HS-27A (cell line): ENCODE measurements around the gene SPINK7.
"Not testable (repeated sequence)": the region's sequence is repeated elsewhere in the genome, so short reads cannot be mapped to it uniquely, and the experiment has no call there.

Source experiments
- DNase-seq: peaks from one replicate; pipeline ENCODE4 v3.0.0-alpha.2; 2012; ENCODE audit warnings: low read depth, missing footprints

SPINK7 gene

DNA sequence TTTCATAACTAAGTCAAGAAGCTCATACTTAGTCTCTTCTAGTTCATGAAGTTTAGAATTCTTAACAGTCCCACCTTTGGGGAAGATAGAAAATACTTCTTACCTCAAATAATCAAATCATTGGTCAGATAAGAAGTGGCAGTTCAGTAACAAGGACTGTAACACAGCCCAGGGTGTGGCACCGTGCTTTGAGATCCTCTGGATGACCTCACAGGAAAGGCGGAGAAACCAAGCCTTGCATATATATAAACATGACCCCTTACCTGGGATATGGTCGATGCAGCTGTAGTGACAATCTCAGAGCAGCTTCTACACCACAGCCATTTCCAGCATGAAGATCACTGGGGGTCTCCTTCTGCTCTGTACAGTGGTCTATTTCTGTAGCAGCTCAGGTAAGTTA is at the start of gene SPINK7:
TSS of gene SPINK7 (plus strand) at position 271 of the 400 bp plus-strand sequence. CDS start at position 332, 61 bp downstream.
- no peak for DNase-seq

- no peak for DNase-seq
Observed at GRCh38 chr5:148267962-148268361, 44.3 kb upstream of the SPINK7 start.

GRCh38 chr5:148268566-148268965 is 43.7 kb upstream of the SPINK7 start, which contains the start of gene SPINK13:
SPINK13 (plus strand) TSS chr5:148268794; CDS start chr5:148270073, 1,279 bp downstream.
- DNase-seq = peak; percentile 4

GRCh38 chr5:148275129-148275528 is 37.1 kb upstream of the SPINK7 start:
- not testable (repeated sequence) for DNase-seq

DNA sequence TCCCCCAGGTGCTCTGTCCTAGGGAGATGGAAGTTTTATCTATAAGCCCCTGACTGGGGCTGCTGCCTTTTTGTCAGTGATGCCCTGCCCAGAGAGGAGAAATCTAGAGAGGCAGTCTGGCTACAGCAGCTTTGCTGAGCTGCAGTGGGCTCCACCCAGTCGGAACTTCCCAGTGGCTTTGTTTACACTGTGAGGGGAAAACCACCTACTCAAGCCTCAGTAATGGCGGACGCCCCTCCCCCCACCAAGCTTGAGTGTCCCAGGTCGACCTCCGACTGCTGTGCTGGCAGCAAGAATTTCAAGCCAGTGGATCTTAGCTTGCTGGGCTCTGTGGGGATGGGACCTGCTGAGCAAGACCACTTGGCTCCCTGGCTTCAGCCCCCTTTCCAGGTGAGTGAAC is 31.3 kb upstream of the SPINK7 start:
- DNase-seq = not testable (repeated sequence)

- DNase-seq = not testable (repeated sequence)
Observed at GRCh38 chr5:148281336-148281735, 30.9 kb upstream of the SPINK7 start.

- no peak for DNase-seq
Observed at GRCh38 chr5:148290271-148291195, 21.7 kb upstream of the SPINK7 start.

DNA sequence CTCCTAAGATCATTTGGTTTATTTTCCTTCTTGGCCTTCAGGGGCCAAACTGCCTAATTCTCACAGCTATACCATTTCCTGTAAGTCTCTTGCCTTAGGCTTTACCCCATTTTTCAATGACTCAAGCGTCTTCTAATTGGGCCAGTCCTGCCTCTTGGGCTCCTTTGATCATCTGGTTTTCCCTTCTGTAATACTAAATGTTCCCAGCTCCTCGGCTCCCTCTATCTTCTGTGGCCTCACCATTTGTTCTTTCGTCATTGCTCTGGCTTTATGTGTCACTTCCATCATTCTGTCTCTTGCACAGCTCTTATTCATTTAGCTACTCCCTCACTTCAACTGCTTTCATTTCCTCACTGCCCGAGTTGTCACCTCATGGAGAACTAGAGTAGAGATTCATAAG is 14.5 kb upstream of the SPINK7 start:
- DNase-seq = no peak

DNA sequence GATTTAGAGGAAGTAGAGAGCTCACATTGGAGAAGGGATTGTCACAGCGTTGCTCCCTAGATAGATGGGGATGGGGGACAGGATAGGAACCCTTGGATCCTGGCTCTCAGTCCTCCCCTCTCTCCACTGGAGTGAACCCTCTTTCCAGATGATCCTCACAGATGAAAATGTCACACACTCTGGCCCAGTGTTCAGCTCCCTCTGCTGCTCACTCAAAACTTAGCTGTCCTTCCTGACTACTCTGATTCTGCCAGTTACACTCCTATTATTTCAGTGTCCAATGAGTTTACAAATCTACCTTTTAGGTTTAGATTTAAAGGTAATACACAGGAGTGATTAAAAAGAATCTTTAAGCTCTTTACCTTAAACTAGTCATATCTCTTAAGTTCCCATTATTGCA is 5.8 kb upstream of the SPINK7 start:
- DNase-seq = no peak

- DNase-seq = no peak
Observed at GRCh38 chr5:148309019-148309418, 3.2 kb upstream of the SPINK7 start.

DNA sequence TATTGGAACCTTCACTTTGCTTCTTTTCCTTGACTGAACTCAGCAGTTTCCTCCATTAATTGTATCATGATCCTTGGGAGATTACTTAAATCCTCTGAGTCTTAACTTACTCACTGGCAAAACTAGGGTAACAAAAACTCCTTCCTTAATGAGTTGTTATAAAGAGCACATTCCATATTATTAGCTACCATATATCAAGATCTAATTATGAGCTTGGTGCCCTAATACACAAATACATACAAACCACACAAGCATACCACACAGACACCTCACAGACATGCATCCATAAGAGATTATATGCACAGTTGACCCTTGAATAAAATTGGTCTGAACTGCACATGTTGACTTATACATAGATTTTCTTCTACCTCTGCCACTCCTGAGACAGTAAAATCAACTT is 2.5 kb upstream of the SPINK7 start:
- no peak for DNase-seq

GRCh38 chr5:148311484-148311883 is 739 bp upstream of the SPINK7 start:
- DNase-seq = no peak

- no peak for DNase-seq
Observed at GRCh38 chr5:148314187-148314586, 2.0 kb downstream of the SPINK7 start.

GRCh38 chr5:148314731-148315130 is 2.5 kb downstream of the SPINK7 start:
- no peak for DNase-seq

DNA sequence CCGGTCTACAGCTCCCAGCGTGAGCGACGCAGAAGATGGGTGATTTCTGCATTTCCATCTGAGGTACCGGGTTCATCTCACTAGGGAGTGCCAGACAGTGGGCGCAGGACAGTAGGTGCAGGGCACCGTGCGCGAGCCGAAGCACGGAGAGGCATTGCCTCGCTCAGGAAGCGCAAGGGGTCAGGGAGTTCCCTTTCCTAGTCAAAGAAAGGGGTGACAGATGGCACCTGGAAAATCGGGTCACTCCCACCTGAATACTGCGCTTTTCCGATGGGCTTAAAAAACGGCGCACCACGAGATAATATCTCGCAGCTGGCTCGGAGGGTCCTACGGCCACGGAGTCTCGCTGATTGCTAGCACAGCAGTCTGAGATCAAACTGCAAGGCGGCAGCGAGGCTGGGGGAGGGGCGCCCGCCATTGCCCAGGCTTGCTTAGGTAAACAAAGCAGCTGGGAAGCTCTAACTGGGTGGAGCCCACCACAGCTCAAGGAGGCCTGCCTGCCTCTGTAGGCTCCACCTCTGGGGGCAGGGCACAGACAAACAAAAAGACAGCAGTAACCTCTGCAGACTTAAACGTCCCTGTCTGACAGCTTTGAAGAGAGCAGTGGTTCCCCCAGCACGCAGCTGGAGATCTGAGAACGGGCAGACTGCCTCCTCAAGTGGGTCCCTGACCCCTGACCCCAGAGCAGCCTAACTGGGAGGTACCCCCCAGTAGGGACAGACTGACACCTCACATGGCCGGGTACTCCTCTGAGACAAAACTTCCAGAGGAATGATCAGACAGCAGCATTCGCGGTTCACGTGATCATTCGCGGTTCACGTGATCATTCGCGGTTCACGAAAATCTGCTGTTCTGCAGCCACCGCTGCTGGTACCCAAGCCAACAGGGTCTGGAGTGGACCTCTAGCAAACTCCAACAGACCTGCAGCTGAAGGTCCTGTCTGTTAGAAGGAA is 8.1 kb downstream of the SPINK7 start:
- not testable (repeated sequence) for DNase-seq

DNA sequence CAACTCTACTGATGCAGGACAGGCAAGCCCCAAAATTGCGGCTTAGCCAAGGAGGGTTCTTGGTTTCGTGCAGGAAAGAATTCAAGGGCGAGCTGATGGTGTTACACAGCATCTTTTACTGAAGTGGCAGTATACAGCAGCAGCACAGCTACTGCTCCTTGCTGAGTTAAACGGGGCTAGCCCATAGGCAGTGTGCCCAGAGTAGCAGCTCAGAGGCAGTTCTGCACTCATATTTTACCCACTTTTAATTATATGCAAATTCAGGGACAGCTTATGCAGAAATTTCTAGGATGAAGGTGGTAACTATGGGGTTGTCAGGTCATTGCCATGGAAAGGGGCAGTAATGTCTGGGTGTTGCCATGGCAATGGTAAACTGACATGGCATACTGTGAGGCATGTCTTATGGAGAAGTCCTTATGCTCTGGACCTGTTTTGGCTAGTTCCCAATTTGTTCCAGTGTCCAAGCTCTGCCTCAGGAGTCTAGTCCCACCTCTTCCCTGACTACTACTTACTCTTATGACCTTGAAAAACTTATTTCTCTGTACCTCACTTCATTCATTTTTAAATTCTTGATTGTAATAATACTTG is 21.1 kb downstream of the SPINK7 start:
- DNase-seq = no peak

- DNase-seq = no peak
Observed at GRCh38 chr5:148335259-148335658, 23.0 kb downstream of the SPINK7 start, which contains the start of gene SPINK9. SPINK9 (plus strand) TSS chr5:148335559; CDS start chr5:148335614, 55 bp downstream.

DNA sequence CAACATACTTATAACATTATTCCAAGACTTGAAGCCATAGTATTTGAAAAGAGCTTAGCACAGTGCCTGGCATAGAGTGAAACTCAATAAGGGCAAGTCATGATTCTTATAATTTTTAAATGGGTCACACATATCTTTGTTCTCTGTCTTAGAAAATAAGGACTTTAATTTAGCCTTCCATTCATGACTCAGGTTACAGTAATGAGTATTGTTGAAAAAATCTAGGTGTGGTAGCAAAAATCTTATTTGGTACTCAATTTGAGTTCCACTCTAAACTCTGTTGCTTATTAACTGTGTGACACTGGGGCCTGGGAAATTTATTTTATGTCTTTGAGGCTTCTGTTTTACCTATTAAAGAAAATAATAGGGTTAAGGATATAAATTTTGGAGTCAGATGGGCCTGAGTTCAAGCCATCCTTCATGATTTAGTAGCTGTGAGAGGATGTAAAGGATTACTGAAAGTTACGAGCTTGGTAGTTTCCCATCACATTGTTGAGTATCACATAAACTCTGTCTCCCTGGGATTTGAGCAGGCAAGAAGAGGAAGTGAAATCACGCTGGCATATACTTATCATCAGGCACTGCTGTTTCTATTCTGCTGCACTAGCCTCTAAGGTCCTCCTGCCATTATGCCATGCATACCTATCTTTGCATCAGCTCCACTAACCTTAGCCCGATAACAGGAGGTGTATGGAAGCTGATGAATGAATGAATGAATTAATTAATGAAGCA is 24.6 kb downstream of the SPINK7 start:
- no peak for DNase-seq

GRCh38 chr5:148342371-148343045 is 30.3 kb downstream of the SPINK7 start:
- no peak for DNase-seq

DNA sequence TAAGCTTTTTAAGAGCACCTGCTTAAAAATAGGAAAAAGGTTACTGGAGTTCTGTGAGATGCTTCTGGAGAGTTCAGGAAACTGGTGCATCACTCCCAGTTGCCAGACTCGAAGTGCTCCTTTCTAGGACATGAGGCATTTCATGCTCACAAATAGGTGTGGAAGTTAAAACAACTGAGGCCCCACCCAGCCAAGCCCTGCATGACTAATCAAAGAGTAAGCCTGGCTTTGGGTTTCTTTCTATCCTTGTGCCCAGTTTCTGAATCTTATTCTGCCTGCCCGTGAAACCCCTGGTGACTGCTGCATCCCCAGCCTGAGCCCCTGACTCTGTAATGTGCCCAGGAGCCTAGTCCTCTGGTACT is 30.8 kb downstream of the SPINK7 start:
- no peak for DNase-seq
